Measurements from ENCODE around the gene PEAR1. TPM values are rescaled to one million over a fixed set of nuclear protein-coding genes. Genes with fewer than 3 reads are reported as not detected.

Gene PEAR1
- total and polyA plus RNA-seq, 2 donors (not counting 1 experiment from before 2014, with no cell fraction given), result 0.03 TPM; not detected in 1

- peaks cover 70% of the 10 kb centered on the region for H3K27me3 Mint-ChIP-seq
- no peak overlapping the region for H3K4me3 Mint-ChIP-seq
- ATAC-seq (ENCODE audit: low read depth) (no peak), DNase-seq (no peak)
- TF ChIP-seq CTCF (IDR thresholded peaks at IDR 0.05) (no peak), EZH2 (IDR thresholded peaks at IDR 0.05; ENCODE audit: borderline replicate concordance, insufficient read depth, low read depth, low read length, poor library complexity, severe bottlenecking) (no peak)
- H4K20me1 ChIP-seq (ENCODE audit: control insufficient read depth, insufficient read depth, low read length, poor library complexity, severe bottlenecking), result no peaks in the 10 kb centered on the region
- H3K27ac ChIP-seq (ENCODE audit: low read length in 2 of 2), result no peak overlapping the region
- no peaks in the 10 kb centered on the region for H3K79me2 ChIP-seq (ENCODE audit: control insufficient read depth, insufficient read depth, low read length)
- H2AFZ ChIP-seq (ENCODE audit: insufficient read depth, low read depth, low read length, poor library complexity, severe bottlenecking), result no peak overlapping the region
- intact Hi-C loops (cut with micrococcal nuclease), result no loop called here
- H3K27ac Mint-ChIP-seq, result no peak overlapping the region
- H3K9ac ChIP-seq (ENCODE audit: low read length), result no peak overlapping the region
- no peaks in the 10 kb centered on the region for H3K9me3 Mint-ChIP-seq (ENCODE audit: insufficient read depth)
- no peak overlapping the region for H3K4me3 ChIP-seq (ENCODE audit: control extremely low read depth in 1 of 5, extremely low read depth in 1 of 5, insufficient read depth in 1 of 5, low read depth in 2 of 5, low read length in 4 of 5)
- no peak overlapping the region for H3K4me2 ChIP-seq (replicated peaks; ENCODE audit: low read depth, low read length, poor library complexity, severe bottlenecking)
- no peaks in the 10 kb centered on the region for H3K36me3 ChIP-seq (replicated peaks in 1 of 2; ENCODE audit: control extremely low read depth in 1 of 2, control insufficient read depth in 1 of 2, extremely low read depth in 1 of 2, insufficient read depth in 2 of 2, low read length in 1 of 2)
- WGBS (ENCODE audit: insufficient coverage), result 76% methylated on average over 7 of the region's 11 CpGs
- peaks cover 8% of the 10 kb centered on the region for H3K4me1 Mint-ChIP-seq
- H3K9me3 ChIP-seq (ENCODE audit: control extremely low read depth in 1 of 3, control insufficient read depth in 2 of 3, insufficient read depth in 1 of 3, low read length in 2 of 3), result no peaks in the 10 kb centered on the region
- peaks cover 8% of the 10 kb centered on the region in 2 donors for H3K4me1 ChIP-seq (ENCODE audit: control insufficient read depth in 2 of 2, insufficient read depth in 2 of 2, low read length in 2 of 2)
- POLR2A ChIA-PET, result interaction anchor here (0.7 kb wide), 1 partner anchor 14 kb away, joined by 5 read pairs; no protein-coding TSS in a partner anchor
- peaks cover 0 to 38% (median 8%) of the 10 kb centered on the region in 4 experiments for H3K27me3 ChIP-seq (replicated peaks in 1 of 4; ENCODE audit: control extremely low read depth in 1 of 4, control insufficient read depth in 3 of 4, insufficient read depth in 4 of 4, low read length in 3 of 4)
- CTCF ChIA-PET, result no interaction called here
Measured at GRCh38 chr1:156931211-156931952, 37.9 kb downstream of the PEAR1 start.

- no peak overlapping the region for H3K4me2 ChIP-seq (replicated peaks; ENCODE audit: low read depth, low read length, poor library complexity, severe bottlenecking)
Measured at GRCh38 chr1:156931974-156932710, 38.6 kb downstream of the PEAR1 start.

More at GRCh38 chr1:156931974-156932710, 38.6 kb downstream of the PEAR1 start:
- POLR2A ChIA-PET, result no interaction called here
- H3K9ac ChIP-seq (ENCODE audit: low read length), result no peak overlapping the region
- CTCF ChIA-PET, result no interaction called here
- Mint-ChIP-seq H3K27ac (no peak overlapping the region), H3K4me3 (no peak overlapping the region), H3K4me1 (peaks cover 6% of the 10 kb centered on the region), H3K27me3 (peaks cover 64% of the 10 kb centered on the region), H3K9me3 (ENCODE audit: insufficient read depth) (no peaks in the 10 kb centered on the region)
- no peaks in the 10 kb centered on the region for H3K9me3 ChIP-seq (ENCODE audit: control extremely low read depth in 1 of 3, control insufficient read depth in 2 of 3, insufficient read depth in 1 of 3, low read length in 2 of 3)
- no peaks in the 10 kb centered on the region for H4K20me1 ChIP-seq (ENCODE audit: control insufficient read depth, insufficient read depth, low read length, poor library complexity, severe bottlenecking)
- 78% methylated on average over 8 of the region's 8 CpGs for WGBS (ENCODE audit: insufficient coverage)
- no peak for DNase-seq
- intact Hi-C loops (cut with micrococcal nuclease), result no loop called here
- H3K27ac ChIP-seq (ENCODE audit: low read length in 2 of 2), result no peak overlapping the region
- peaks cover 0 to 32% (median 7%) of the 10 kb centered on the region in 4 experiments for H3K27me3 ChIP-seq (replicated peaks in 1 of 4; ENCODE audit: control extremely low read depth in 1 of 4, control insufficient read depth in 3 of 4, insufficient read depth in 4 of 4, low read length in 3 of 4)
- H3K4me3 ChIP-seq (ENCODE audit: control extremely low read depth in 1 of 5, extremely low read depth in 1 of 5, insufficient read depth in 1 of 5, low read depth in 2 of 5, low read length in 4 of 5), result no peak overlapping the region
- H2AFZ ChIP-seq (ENCODE audit: insufficient read depth, low read depth, low read length, poor library complexity, severe bottlenecking), result no peak overlapping the region
- ATAC-seq (ENCODE audit: low read depth), result no peak
- H3K79me2 ChIP-seq (ENCODE audit: control insufficient read depth, insufficient read depth, low read length), result no peaks in the 10 kb centered on the region
- no peaks in the 10 kb centered on the region for H3K36me3 ChIP-seq (replicated peaks in 1 of 2; ENCODE audit: control extremely low read depth in 1 of 2, control insufficient read depth in 1 of 2, extremely low read depth in 1 of 2, insufficient read depth in 2 of 2, low read length in 1 of 2)
- TF ChIP-seq EZH2 (IDR thresholded peaks at IDR 0.05; ENCODE audit: borderline replicate concordance, insufficient read depth, low read depth, low read length, poor library complexity, severe bottlenecking), result no peak
- TF ChIP-seq CTCF (IDR thresholded peaks at IDR 0.05), result no peak
- H3K4me1 ChIP-seq (ENCODE audit: control insufficient read depth in 2 of 2, insufficient read depth in 2 of 2, low read length in 2 of 2), result peaks cover 8% of the 10 kb centered on the region in 2 donors

All from B cell (primary cell).